Lung (tissue), 12 donors: ENCODE results near the gene RBPJ. TPM values are rescaled to one million over a fixed set of nuclear protein-coding genes. Genes with fewer than 3 reads are reported as not detected.

ENCODE experiments used
- ATAC-seq: fragments of 200-7000 bp; cut with Tn5 transposase; one replicate; pipeline ENCODE4 v1.9.1; 2020; ENCODE audit warnings: moderate number of reproducible peaks; ENCODE audit not compliant: insufficient read depth, low FRiP score
- DNase-seq, 3 donors: peaks; one replicate each; pipeline ENCODE4 v3.0.0-alpha.2; 2013 to 2017
- H3K27ac ChIP-seq, 2 donors: one replicate each; pipeline ENCODE4 v1.5.1; 2013; ENCODE audit warnings: mild to moderate bottlenecking in 2 of 2, moderate library complexity in 2 of 2, control low read depth in 1 of 2, inconsistent platforms in 1 of 2, low read depth in 1 of 2, low read length in 1 of 2
- H3K27me3 ChIP-seq, 3 donors: one replicate each; pipeline ENCODE4 v1.5.1; 2013; ENCODE audit warnings: low read length in 2 of 3; ENCODE audit not compliant: control insufficient read depth in 3 of 3, insufficient read depth in 3 of 3
- H3K36me3 ChIP-seq, 4 donors: one replicate each; pipeline ENCODE4 v1.5.1; 2013; ENCODE audit warnings: low read length in 4 of 4, mild to moderate bottlenecking in 1 of 4, moderate library complexity in 1 of 4; ENCODE audit not compliant: control insufficient read depth in 4 of 4, insufficient read depth in 4 of 4
- H3K4me1 ChIP-seq, 5 donors: one replicate each; pipeline ENCODE4 v1.5.1; 2013; ENCODE audit warnings: low read length in 5 of 5, mild to moderate bottlenecking in 2 of 5, moderate library complexity in 1 of 5; ENCODE audit not compliant: control insufficient read depth in 5 of 5, insufficient read depth in 5 of 5
- H3K4me3 ChIP-seq: one replicate; pipeline ENCODE4 v1.5.1; 2013; ENCODE audit warnings: mild to moderate bottlenecking, control low read depth, moderate library complexity
- H3K9ac ChIP-seq, 2 donors: one replicate each; pipeline ENCODE4 v1.5.1; 2013; ENCODE audit warnings: low read length in 2 of 2, control low read depth in 1 of 2; ENCODE audit not compliant: insufficient read depth in 1 of 2
- H3K9me3 ChIP-seq, 4 donors: one replicate each; pipeline ENCODE4 v1.5.1; 2013; ENCODE audit warnings: low read length in 3 of 4, mild to moderate bottlenecking in 1 of 4, moderate library complexity in 1 of 4; ENCODE audit not compliant: control insufficient read depth in 4 of 4, insufficient read depth in 3 of 4
- CTCF ChIP-seq: IDR thresholded peaks from 2 replicates; pipeline ENCODE4 v1.5.1; 2012; ENCODE audit warnings: mild to moderate bottlenecking; ENCODE audit errors: control extremely low read depth, extremely low read depth
- WGBS, 2 donors: extraction: QIAGEN DNeasy Blood & Tissue Kit; methylation state at CpG; one replicate each; pipeline ENCODE4 v1.1.7; 2013; 5-methylcytosine and 5-hydroxymethylcytosine counted together
- polyA plus RNA-seq, 2 donors: library from polyadenylated mRNA; stranded (reverse); fragments of 200-250 nt; gene quantifications; one replicate each; pipeline ENCODE4 v1.2.1, GENCODE V29; 2013
- total RNA-seq, 2 donors: library from RNA; depleted of rRNA in 1 of 2; stranded (reverse); fragments of >200 nt in 1 of 2; gene quantifications; one replicate each; pipeline ENCODE4 v1.2.1, GENCODE V29; 2014 to 2021
- donor health status: control.
- donor health status: control.
- donor health status: Bipolar disorder and iron deficiency.
- donor health status: healthy.
- donor health status: DM: yes; HTN: yes; CAD: no.

The RBPJ gene
- total and polyA plus RNA-seq, 4 donors, result 39.1 to 130 (median 58.9) TPM

GRCh38 chr4:26379837-26380236, 59.0 kb downstream of the RBPJ start:
- ATAC-seq (no peak), DNase-seq (no peak)
- H3K27ac ChIP-seq, result no peak overlapping the region
- H3K9ac ChIP-seq, result no peak overlapping the region
- TF ChIP-seq CTCF, result no peak
- H3K4me3 ChIP-seq, result no peak overlapping the region
- H3K27me3 ChIP-seq, result no peaks in the 10 kb centered on the region
- WGBS, 2 donors, result 95 to 99% methylated on average over 2 of the region's 2 CpGs
- no peaks in the 10 kb centered on the region for H3K9me3 ChIP-seq
- H3K36me3 ChIP-seq, result peaks cover 0 to 2% (median 0%) of the 10 kb centered on the region in 4 donors
- H3K4me1 ChIP-seq, result peaks cover 0 to 43% (median 17%) of the 10 kb centered on the region in 5 donors

- WGBS, 2 donors, result 86 to 87% methylated on average over 2 of the region's 2 CpGs
- Histone ChIP-seq H3K9ac (no peak overlapping the region), H3K4me3 (no peak overlapping the region), H3K36me3 (peaks cover 0 to 2% (median 0%) of the 10 kb centered on the region in 4 donors), H3K27ac (no peak overlapping the region), H3K27me3 (no peaks in the 10 kb centered on the region), H3K4me1 (peaks cover 0 to 38% (median 17%) of the 10 kb centered on the region in 5 donors), H3K9me3 (no peaks in the 10 kb centered on the region)
- ATAC-seq, result no peak
- peak in 2 of 3 donors; percentile 22 to 27 for DNase-seq
- no peak for TF ChIP-seq CTCF
Observed at GRCh38 chr4:26380740-26381139, 59.9 kb downstream of the RBPJ start.

- no peak overlapping the region for H3K4me3 ChIP-seq
- H3K4me1 ChIP-seq, result peaks cover 0 to 15% (median 6%) of the 10 kb centered on the region in 5 donors
- WGBS, 2 donors, result 65 to 67% methylated on average over 3 to 5 of the region's 7 CpGs
- H3K36me3 ChIP-seq, result peaks cover 6 to 20% (median 10%) of the 10 kb centered on the region in 4 donors
- no peak overlapping the region for H3K27ac ChIP-seq
- no peaks in the 10 kb centered on the region for H3K27me3 ChIP-seq
- TF ChIP-seq CTCF, result no peak
- no peak for ATAC-seq
- no peak for DNase-seq
- no peak overlapping the region for H3K9ac ChIP-seq
- H3K9me3 ChIP-seq, result no peaks in the 10 kb centered on the region
Observed at GRCh38 chr4:26384380-26385057, 63.7 kb downstream of the RBPJ start.
